GM18526 (cell line): ENCODE results near the gene NHSL1.

Experiments
- POLR2A ChIP-seq: IDR thresholded peaks from 3 replicates; pipeline ENCODE4 v1.6.1; 2011; ENCODE audit not compliant: insufficient read length; ENCODE audit errors: extremely low read depth

NHSL1 gene

DNA sequence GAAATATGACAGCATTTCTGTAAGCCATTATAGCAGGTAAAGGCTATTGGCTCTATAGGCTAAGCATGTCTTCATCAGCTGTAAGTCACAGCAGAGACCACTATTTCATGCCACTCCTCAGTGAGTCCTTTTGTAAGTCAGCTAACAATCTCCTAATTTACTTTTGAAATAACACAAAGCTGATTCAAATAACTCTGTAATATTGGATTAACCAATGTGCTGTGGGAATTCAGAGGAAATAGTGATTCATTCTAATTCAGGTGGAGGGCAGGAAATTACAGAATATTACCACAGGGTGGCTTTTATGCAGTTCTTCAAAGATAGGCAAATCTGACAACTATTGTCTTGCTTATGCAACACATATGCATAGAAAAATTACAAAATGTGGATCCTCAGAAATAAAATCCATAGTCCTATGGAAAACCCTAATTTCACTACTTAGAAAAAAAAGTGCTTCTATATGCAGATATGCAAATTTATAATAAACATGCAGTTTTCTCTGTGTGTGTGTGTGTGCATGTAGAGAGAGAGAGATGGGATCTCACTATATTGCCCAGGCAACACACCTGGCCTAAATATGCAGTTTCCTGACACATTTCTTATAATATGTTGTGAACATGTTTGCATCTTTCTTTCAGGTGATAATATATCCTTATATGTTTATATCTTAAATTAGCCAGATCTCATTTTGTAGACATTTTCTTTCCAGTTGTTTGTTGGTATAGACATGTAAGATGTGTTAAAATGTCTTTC is 126.4 kb downstream of the NHSL1 start:
- TF ChIP-seq POLR2A: no peak
